Subcutaneous abdominal adipose tissue (tissue), 5 donors: ENCODE data around the gene INHBC.
"Not testable (repeated sequence)": the region's sequence is repeated elsewhere in the genome, so short reads cannot be mapped to it uniquely, and the experiment has no call there.

ENCODE experiments used
- H3K27ac ChIP-seq: one replicate; pipeline ENCODE4 v1.7.0; 2013; ENCODE audit warnings: low read depth, mild to moderate bottlenecking, inconsistent platforms, low read length, moderate library complexity
- H3K27me3 ChIP-seq, 5 donors: one replicate each; pipeline ENCODE4 v1.7.0; 2013; ENCODE audit warnings: low read length in 5 of 5, inconsistent platforms in 1 of 5; ENCODE audit not compliant: control insufficient read depth in 5 of 5, insufficient read depth in 4 of 5
- H3K36me3 ChIP-seq, 5 donors: one replicate each; pipeline ENCODE4 v1.7.0; 2013; ENCODE audit warnings: low read length in 5 of 5; ENCODE audit not compliant: control insufficient read depth in 5 of 5, insufficient read depth in 5 of 5
- H3K4me1 ChIP-seq, 5 donors: one replicate each; pipeline ENCODE4 v1.7.0; 2013; ENCODE audit warnings: low read length in 5 of 5, mild to moderate bottlenecking in 3 of 5, moderate library complexity in 1 of 5; ENCODE audit not compliant: control insufficient read depth in 5 of 5, insufficient read depth in 5 of 5
- H3K4me3 ChIP-seq, 5 donors: one replicate each; pipeline ENCODE4 v1.7.0; 2013; ENCODE audit warnings: low read length in 5 of 5, low read depth in 1 of 5
- H3K9ac ChIP-seq, 5 donors: one replicate each; pipeline ENCODE4 v1.7.0; 2013; ENCODE audit warnings: low read length in 5 of 5, mild to moderate bottlenecking in 4 of 5, moderate library complexity in 3 of 5
- H3K9me3 ChIP-seq, 5 donors: one replicate each; pipeline ENCODE4 v1.7.0; 2013; ENCODE audit warnings: low read length in 5 of 5; ENCODE audit not compliant: control insufficient read depth in 5 of 5
- donor health status: healthy.
- donor health status: healthy.
- donor health status: healthy.
- donor health status: healthy.
- donor health status: healthy.

INHBC gene

DNA sequence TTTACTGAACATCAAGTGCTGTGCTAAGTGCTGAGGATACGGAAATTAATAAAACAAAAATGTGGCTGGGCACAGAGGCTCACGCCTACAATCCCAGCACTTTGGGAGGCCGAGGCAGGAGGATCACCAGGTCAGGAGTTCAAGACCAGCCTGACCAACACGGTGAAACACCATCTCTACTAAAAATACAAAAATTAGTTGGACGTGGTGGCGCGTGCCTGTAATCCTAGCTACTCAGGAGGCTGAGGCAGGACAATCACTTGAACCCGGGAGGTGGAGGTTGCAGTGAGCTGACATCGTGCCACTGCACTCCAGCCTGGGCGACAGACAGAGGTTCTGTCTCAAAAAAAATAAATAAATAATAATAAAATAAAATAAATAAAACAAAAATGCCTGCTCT lies 7.6 kb upstream of the INHBC start:
- not testable (repeated sequence) for H3K9me3 ChIP-seq, H3K4me3 ChIP-seq, H3K36me3 ChIP-seq, H3K27ac ChIP-seq, H3K9ac ChIP-seq, H3K27me3 ChIP-seq
- peaks cover 2 to 16% (median 13%) of the 10 kb centered on the region in 5 donors for H3K4me1 ChIP-seq

DNA sequence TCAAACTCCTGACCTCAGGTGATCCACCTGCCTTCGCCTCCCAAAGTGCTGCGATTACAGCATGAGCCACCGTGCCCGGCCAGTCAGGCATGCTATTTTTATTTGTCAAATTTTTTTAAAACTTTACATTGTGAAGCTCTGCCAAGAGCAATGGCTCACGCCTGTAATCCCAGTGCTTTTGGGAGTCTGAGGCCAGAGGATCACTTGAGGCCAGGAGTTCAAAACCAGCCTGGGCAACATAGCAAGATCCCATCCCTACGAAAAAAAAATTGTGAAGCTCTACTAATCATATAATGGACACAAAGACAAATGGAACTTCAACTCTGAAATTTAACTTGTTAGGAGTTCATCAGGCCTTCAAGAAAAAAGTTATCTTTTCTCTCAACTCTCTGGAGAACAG lies 5.6 kb upstream of the INHBC start:
- Histone ChIP-seq H3K27me3 (no peaks in the 10 kb centered on the region), H3K36me3 (peaks cover 0 to 4% (median 0%) of the 10 kb centered on the region in 5 donors), H3K27ac (peak overlapping the region; percentile 97), H3K4me3 (no peak overlapping the region), H3K4me1 (peaks cover 2 to 16% (median 13%) of the 10 kb centered on the region in 5 donors), H3K9ac (peak overlapping the region in 4 of 5 donors; percentile 26 to 93 (median 91)), H3K9me3 (no peaks in the 10 kb centered on the region)

DNA sequence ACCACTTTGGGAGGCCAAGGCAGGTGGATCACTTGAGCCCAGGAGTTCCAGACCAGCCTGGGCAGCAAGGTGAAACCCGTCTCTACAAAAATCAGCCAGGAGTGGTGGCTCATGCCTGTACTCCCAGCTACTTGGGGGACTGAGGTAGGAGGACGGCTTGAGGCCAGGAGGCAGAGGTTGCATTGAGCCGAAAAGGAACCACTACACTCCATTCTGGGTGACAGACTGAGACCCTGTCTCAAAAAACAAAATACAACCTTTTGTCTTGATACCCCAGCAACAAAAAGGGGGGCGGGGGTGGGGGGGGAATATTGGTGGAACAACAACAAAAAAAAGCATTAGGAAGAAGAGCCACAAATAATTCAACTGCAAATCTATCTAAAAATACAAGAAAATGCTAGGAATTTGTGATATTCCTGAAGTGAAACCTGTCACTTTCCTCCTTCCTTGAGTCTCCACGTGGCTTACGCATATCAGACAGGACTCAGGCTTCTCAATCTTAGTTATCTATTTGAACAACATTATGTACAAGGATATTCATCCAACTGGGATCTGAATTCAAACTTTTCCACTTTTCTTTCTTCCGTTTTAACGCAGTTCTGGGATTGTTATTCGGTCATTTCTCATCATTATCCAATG lies 5.0 kb upstream of the INHBC start:
- H3K9me3 ChIP-seq, result no peaks in the 10 kb centered on the region
- peak overlapping the region; percentile 75 to 84 (median 78) for H3K4me3 ChIP-seq

DNA sequence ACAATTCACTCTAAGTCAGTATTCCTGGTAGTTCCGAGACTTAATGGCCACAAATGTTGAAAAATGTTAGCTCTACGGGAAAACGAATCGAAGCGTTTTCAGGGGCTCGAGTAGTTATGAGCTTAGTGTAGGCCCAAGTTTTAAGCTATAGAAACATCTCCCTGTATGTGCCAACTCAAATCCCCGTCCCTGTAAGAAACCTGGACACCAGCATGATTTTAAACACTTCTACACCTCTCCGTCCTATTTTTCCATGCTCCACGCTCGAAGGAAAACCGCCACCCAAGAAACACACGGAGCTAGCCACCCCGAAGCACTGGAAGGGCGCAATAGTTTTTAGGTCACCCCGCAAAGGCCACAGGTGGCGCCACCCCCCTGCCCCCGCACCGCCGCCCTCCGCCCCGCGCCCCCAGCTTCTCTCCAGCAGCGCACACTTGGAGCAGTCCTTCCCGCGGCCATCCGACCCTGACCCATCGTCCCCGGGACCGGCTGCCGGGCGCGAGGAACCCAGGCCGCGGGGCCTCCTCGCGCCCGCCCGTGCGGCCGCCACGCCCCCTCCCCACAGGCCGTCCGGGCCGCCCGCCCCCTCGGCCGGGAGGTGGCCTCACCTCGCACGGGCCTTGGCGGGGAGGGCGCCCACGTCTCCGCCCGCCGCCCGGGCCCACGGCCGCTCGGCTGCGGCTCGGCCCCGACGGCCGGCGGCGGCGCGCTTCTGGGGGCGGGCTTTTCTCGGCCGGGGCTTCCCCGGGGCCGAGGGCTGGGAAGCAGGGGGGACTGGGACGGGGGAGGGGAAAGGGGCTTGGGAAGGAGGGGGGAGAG lies 4.3 kb upstream of the INHBC start:
- Histone ChIP-seq H3K9ac (peak overlapping the region; percentile 88 to 96 (median 93)), H3K9me3 (no peaks in the 10 kb centered on the region), H3K36me3 (peaks cover 0 to 3% (median 0%) of the 10 kb centered on the region in 5 donors), H3K27ac (peak overlapping the region; percentile 97), H3K27me3 (no peaks in the 10 kb centered on the region), H3K4me1 (peaks cover 2 to 16% (median 13%) of the 10 kb centered on the region in 5 donors), H3K4me3 (peak overlapping the region; percentile 75 to 84 (median 78))

More for the DNA sequence above, 5.0 kb upstream of the INHBC start:
- Histone ChIP-seq H3K9ac (peak overlapping the region; percentile 88 to 96 (median 93)), H3K27me3 (no peaks in the 10 kb centered on the region), H3K27ac (peak overlapping the region; percentile 97), H3K36me3 (peaks cover 0 to 4% (median 0%) of the 10 kb centered on the region in 5 donors), H3K4me1 (peaks cover 2 to 16% (median 13%) of the 10 kb centered on the region in 5 donors)

DNA sequence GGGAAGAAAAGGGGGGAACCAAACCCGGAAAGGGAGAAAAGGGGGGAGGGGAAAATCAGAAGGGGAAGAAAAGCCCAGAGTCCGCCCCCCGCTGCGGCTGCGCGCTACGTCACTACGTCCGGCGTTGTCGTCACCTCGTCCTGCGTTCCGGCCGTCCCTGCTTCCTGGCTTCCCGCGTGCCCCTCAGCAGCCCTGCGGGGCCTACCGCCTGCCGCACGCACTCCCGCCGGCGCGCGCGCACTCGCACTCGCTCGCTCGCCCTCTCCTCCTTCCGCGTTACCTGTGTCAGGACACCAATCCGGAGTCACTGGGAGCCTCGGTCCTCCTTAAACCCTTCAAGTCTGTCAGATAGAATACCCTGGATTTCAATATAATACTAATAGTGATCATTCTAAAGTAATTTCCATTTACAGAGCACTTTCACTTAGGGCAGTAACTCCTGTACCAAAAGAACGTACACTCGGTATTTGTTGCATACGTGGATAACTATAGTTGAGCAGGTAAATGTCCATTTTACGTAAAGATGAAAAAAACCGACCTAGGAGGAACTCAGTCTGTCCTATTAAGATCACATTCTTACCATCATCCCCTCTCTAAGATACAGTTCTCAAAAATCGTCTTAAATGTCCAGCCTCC lies 3.5 kb upstream of the INHBC start, which contains the start of gene R3HDM2:
Gene R3HDM2 (minus strand): TSS at position 113 of the 636 bp plus-strand sequence. CDS start 120,615 bp downstream, outside the sequence.
- H3K9ac ChIP-seq, result peak within 1 kb of the TSS; percentile 88 to 96 (median 93)
- peak within 1 kb of the TSS; percentile 97 for H3K27ac ChIP-seq
- no peaks in the 10 kb centered on the region for H3K9me3 ChIP-seq
- H3K4me1 ChIP-seq, result peaks cover 2 to 16% (median 13%) of the 10 kb centered on the region in 5 donors
- H3K36me3 ChIP-seq, result no peaks in the 10 kb centered on the region
- peak within 1 kb of the TSS; percentile 75 to 84 (median 78) for H3K4me3 ChIP-seq
- no peaks in the 10 kb centered on the region for H3K27me3 ChIP-seq

DNA sequence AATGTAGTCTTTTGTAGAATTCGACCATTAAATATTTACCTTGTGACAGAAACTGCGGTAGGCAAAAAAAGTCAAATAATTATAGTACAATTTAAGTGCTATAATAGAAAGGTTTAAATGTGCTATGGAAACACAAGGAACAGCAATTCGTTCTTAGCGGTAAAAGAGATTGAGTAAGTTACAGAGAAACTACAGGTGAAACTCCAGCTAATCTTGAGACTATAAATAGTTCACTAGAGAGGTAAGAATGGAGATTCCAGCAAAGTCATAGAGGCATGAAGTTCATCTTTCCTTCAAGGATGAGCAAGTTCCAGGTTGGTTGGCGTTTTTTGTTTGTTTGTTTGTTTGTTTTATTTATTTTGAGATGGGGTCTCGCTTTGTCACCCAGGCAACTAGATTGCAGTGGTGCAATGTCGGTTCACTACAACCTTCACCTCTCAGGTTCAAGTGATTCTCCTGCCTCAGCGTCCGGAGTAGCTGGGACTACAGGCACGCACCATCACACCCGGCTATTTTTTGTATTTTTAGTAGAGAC lies 2.9 kb upstream of the INHBC start:
- H3K4me3 ChIP-seq, result peak overlapping the region; percentile 68 to 82 (median 75)
- H3K27ac ChIP-seq, result peak overlapping the region; percentile 91
- no peaks in the 10 kb centered on the region for H3K27me3 ChIP-seq
- H3K36me3 ChIP-seq, result no peaks in the 10 kb centered on the region
- peak overlapping the region; percentile 69 to 93 (median 84) for H3K9ac ChIP-seq
- H3K4me1 ChIP-seq, result peaks cover 2 to 16% (median 13%) of the 10 kb centered on the region in 5 donors
- H3K9me3 ChIP-seq, result no peaks in the 10 kb centered on the region

DNA sequence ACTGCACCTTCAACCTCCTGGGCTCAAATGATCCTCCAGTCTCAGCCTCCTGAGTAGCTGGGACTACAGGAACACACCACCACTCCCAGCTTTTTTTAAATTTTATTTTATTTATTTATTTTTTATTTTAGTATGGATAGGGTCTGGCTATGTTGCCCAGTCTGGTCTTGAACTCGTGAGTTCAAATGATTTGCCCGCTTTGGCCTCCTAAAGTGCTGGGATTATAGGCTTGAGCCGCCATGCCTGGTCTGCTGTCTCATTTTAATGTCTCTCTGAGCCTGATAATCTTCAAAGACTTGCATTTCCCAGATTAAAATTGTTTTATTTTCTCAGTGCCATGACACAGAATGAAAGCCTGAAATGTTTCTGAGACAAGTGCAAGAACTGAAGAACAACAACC lies 1.2 kb upstream of the INHBC start:
- Histone ChIP-seq H3K9me3 (no peaks in the 10 kb centered on the region), H3K9ac (no peak overlapping the region), H3K36me3 (no peaks in the 10 kb centered on the region), H3K27ac (no peak overlapping the region), H3K4me3 (no peak overlapping the region), H3K4me1 (peaks cover 2 to 16% (median 13%) of the 10 kb centered on the region in 5 donors), H3K27me3 (no peaks in the 10 kb centered on the region)

DNA sequence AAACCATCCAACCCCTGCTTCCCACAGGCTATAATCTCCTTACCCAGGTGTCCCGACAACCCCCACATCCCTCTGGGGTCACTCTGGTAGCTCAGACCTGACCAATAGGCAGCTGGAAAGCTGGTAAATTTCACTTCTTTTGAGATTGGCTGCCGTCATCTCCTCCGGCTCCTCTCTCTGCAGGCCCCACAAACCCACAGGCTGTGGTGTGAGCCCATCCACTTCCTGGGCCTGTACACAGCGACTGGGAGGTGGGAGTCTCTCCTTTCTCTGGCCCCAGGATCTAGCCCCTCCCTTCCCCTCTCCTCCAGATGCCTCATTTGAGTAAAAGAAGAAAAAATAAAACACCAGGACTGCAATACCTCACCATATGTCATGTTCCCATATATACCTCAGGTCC lies 709 bp downstream of the INHBC start:
- Histone ChIP-seq H3K9me3 (no peaks in the 10 kb centered on the region), H3K4me1 (peaks cover 0 to 6% (median 4%) of the 10 kb centered on the region in 5 donors), H3K4me3 (no peak overlapping the region), H3K36me3 (no peaks in the 10 kb centered on the region), H3K27me3 (no peaks in the 10 kb centered on the region), H3K9ac (no peak overlapping the region), H3K27ac (no peak overlapping the region)

DNA sequence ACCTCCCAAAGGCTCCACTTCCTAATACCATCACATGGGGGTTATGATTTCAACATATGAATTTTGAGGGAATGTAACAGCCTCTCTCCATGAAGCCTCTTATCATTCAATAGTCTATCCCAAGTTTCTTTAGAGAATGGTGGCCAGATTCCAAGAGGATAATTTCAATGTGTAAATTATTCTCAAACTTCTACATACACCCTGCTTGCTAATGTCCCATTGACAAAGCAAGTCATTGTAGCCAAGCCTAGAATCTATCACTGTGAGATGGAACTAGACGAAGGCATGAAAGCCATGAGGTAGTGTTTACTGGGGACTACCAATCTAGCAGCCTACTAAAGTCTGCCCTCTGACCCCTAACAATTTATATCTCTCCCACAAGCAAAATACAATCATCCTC lies 3.8 kb downstream of the INHBC start:
- Histone ChIP-seq H3K36me3 (no peaks in the 10 kb centered on the region), H3K4me3 (no peak overlapping the region), H3K27ac (no peak overlapping the region), H3K9ac (no peak overlapping the region), H3K27me3 (no peaks in the 10 kb centered on the region), H3K9me3 (peaks cover 0 to 8% (median 0%) of the 10 kb centered on the region in 5 donors), H3K4me1 (no peaks in the 10 kb centered on the region)
